Parathyroid adenoma (tissue), 2 donors: ENCODE data around the gene MKS1.

Experiments
- H2AFZ ChIP-seq: fragments of 300-600 bp; sonication (generic); one replicate; pipeline ENCODE4 v1.7.0; 2017; ENCODE audit warnings: antibody characterized with exemption, mild to moderate bottlenecking
- H3K27ac ChIP-seq: fragments of 300-600 bp; sonication (generic); one replicate; pipeline ENCODE4 v1.7.0; 2017
- H3K27me3 ChIP-seq: fragments of 300-600 bp; sonication (generic); one replicate; pipeline ENCODE4 v1.7.0; 2017; ENCODE audit warnings: low read length; ENCODE audit not compliant: control insufficient read depth, insufficient read depth
- H3K36me3 ChIP-seq: fragments of 300-600 bp; sonication (generic); one replicate; pipeline ENCODE4 v1.7.0; 2017; ENCODE audit warnings: low read length; ENCODE audit not compliant: control insufficient read depth, insufficient read depth
- H3K4me1 ChIP-seq: fragments of 300-600 bp; sonication (generic); one replicate; pipeline ENCODE4 v1.7.0; 2017; ENCODE audit warnings: control low read depth
- H3K4me2 ChIP-seq: fragments of 300-600 bp; sonication (generic); one replicate; pipeline ENCODE4 v1.7.0; 2017; ENCODE audit warnings: low read length
- H3K4me3 ChIP-seq: fragments of 300-600 bp; sonication (generic); one replicate; pipeline ENCODE4 v1.7.0; 2017; ENCODE audit warnings: low read depth, low read length
- H3K79me2 ChIP-seq: fragments of 300-600 bp; sonication (generic); one replicate; pipeline ENCODE4 v1.7.0; 2017; ENCODE audit warnings: control low read depth
- H3K9ac ChIP-seq: fragments of 300-600 bp; sonication (generic); one replicate; pipeline ENCODE4 v1.7.0; 2017; ENCODE audit warnings: mild to moderate bottlenecking
- H3K9me3 ChIP-seq: fragments of 300-600 bp; sonication (generic); one replicate; pipeline ENCODE4 v1.7.0; 2017; ENCODE audit warnings: low read length; ENCODE audit not compliant: control insufficient read depth
- CTCF ChIP-seq: fragments of 300-600 bp; sonication (generic); IDR thresholded peaks from one replicate; pipeline ENCODE4 v1.7.0; 2017; ENCODE audit warnings: antibody characterized with exemption, mild to moderate bottlenecking
- donor health status: primary hyperparathyroidism.

Gene MKS1

GRCh38 chr17:58224315-58224714 lies 5.3 kb upstream of the MKS1 start:
- no peak overlapping the region for H3K9ac ChIP-seq
- no peaks in the 10 kb centered on the region for H3K27me3 ChIP-seq
- H3K4me1 ChIP-seq, result no peaks in the 10 kb centered on the region
- no peak for TF ChIP-seq CTCF
- no peaks in the 10 kb centered on the region for H3K36me3 ChIP-seq
- no peaks in the 10 kb centered on the region for H3K9me3 ChIP-seq
- H3K27ac ChIP-seq, result no peak overlapping the region
- no peak overlapping the region for H3K4me2 ChIP-seq
- H3K4me3 ChIP-seq, result no peak overlapping the region
- H2AFZ ChIP-seq, result no peak overlapping the region
- no peaks in the 10 kb centered on the region for H3K79me2 ChIP-seq

GRCh38 chr17:58219789-58220183 lies 731 bp upstream of the MKS1 start:
- Histone ChIP-seq H2AFZ (peak overlapping the region; percentile 94), H3K4me3 (peak overlapping the region; percentile 83), H3K9ac (no peak overlapping the region), H3K36me3 (no peaks in the 10 kb centered on the region), H3K79me2 (no peaks in the 10 kb centered on the region), H3K4me2 (peak overlapping the region; percentile 95), H3K27me3 (no peaks in the 10 kb centered on the region), H3K4me1 (no peaks in the 10 kb centered on the region), H3K27ac (peak overlapping the region; percentile 54), H3K9me3 (no peaks in the 10 kb centered on the region)
- no peak for TF ChIP-seq CTCF

- no peak overlapping the region for H2AFZ ChIP-seq
- no peaks in the 10 kb centered on the region for H3K4me1 ChIP-seq
- no peak for TF ChIP-seq CTCF
- H3K27ac ChIP-seq, result no peak overlapping the region
- H3K9me3 ChIP-seq, result no peaks in the 10 kb centered on the region
- H3K9ac ChIP-seq, result no peak overlapping the region
- H3K27me3 ChIP-seq, result no peaks in the 10 kb centered on the region
- H3K36me3 ChIP-seq, result no peaks in the 10 kb centered on the region
- H3K4me2 ChIP-seq, result no peak overlapping the region
- H3K4me3 ChIP-seq, result no peak overlapping the region
- no peaks in the 10 kb centered on the region for H3K79me2 ChIP-seq
Measured at GRCh38 chr17:58217766-58218165, 1.3 kb downstream of the MKS1 start.

- Histone ChIP-seq H3K9ac (no peak overlapping the region), H3K27me3 (no peaks in the 10 kb centered on the region), H3K79me2 (no peaks in the 10 kb centered on the region), H2AFZ (no peak overlapping the region), H3K36me3 (no peaks in the 10 kb centered on the region), H3K4me2 (no peak overlapping the region), H3K27ac (no peak overlapping the region), H3K4me1 (no peaks in the 10 kb centered on the region), H3K9me3 (no peaks in the 10 kb centered on the region), H3K4me3 (no peak overlapping the region)
- no peak for TF ChIP-seq CTCF
Measured at GRCh38 chr17:58215685-58216084, 3.4 kb downstream of the MKS1 start.

GRCh38 chr17:58210922-58211321 lies 8.1 kb downstream of the MKS1 start:
- Histone ChIP-seq H3K4me2 (no peak overlapping the region), H3K27me3 (no peaks in the 10 kb centered on the region), H3K4me1 (no peaks in the 10 kb centered on the region), H3K9ac (no peak overlapping the region), H2AFZ (no peak overlapping the region), H3K79me2 (no peaks in the 10 kb centered on the region), H3K4me3 (no peak overlapping the region), H3K9me3 (no peaks in the 10 kb centered on the region), H3K27ac (no peak overlapping the region), H3K36me3 (no peaks in the 10 kb centered on the region)
- TF ChIP-seq CTCF, result no peak
